Activated CD8-positive, alpha-beta T cell treated with anti-CD3 and anti-CD28 coated beads for 36 hours (primary cell): Measurements from ENCODE around the gene SPINK7. TPM values are rescaled to one million over a fixed set of nuclear protein-coding genes. Genes with fewer than 3 reads are reported as not detected.
"Not testable (repeated sequence)": the region's sequence is repeated elsewhere in the genome, so short reads cannot be mapped to it uniquely, and the experiment has no call there.

Source experiments
- ATAC-seq: fragments of 200-7000 bp; cut with Tn5 transposase; one replicate; pipeline ENCODE4 v1.10.0; 2021; ENCODE audit warnings: mild to moderate bottlenecking, moderate library complexity
- CTCF ChIA-PET: fragments of 350-600 bp; sonication (Branson Sonifier 250); formaldehyde crosslinking; loops from one replicate; lab custom pipeline; 2021; ENCODE audit warnings: antibody characterized with exemption; lab: Charles Lee
- POLR2A ChIA-PET: fragments of 350-600 bp; sonication (Branson Sonifier 250); formaldehyde crosslinking; loops from one replicate; lab custom pipeline; 2021; ENCODE audit warnings: antibody characterized with exemption; lab: Charles Lee
- DNase-seq: peaks from one replicate; pipeline ENCODE4 v3.0.0-alpha.2; 2020
- H3K27ac Mint-ChIP-seq: one replicate; pipeline ENCODE4 v1.8.0; 2021; ENCODE audit warnings: mild to moderate bottlenecking, mixed read lengths
- H3K27me3 Mint-ChIP-seq: one replicate; pipeline ENCODE4 v1.8.0; 2021; ENCODE audit warnings: mixed read lengths
- H3K36me3 Mint-ChIP-seq: one replicate; pipeline ENCODE4 v1.8.0; 2021; ENCODE audit warnings: low read depth, mixed read lengths
- H3K4me1 Mint-ChIP-seq: one replicate; pipeline ENCODE4 v1.8.0; 2021; ENCODE audit warnings: low read depth, mixed read lengths
- H3K4me3 Mint-ChIP-seq: one replicate; pipeline ENCODE4 v1.8.0; 2021; ENCODE audit warnings: mild to moderate bottlenecking, moderate library complexity, mixed read lengths
- H3K9me3 Mint-ChIP-seq: one replicate; pipeline ENCODE4 v1.8.0; 2021; ENCODE audit warnings: mixed read lengths
- CTCF ChIP-seq: fragments of 200-600 bp; IDR thresholded peaks from one replicate; pipeline ENCODE4 v1.8.0; 2022; ENCODE audit warnings: antibody characterized with exemption, mild to moderate bottlenecking
- intact Hi-C: fragments of 100-400 bp; cut with micrococcal nuclease; formaldehyde crosslinking; loops from one replicate; pipeline ENCODE4 v1.10.0; 2022
- total RNA-seq, 2 experiments: library from RNA; stranded (reverse); gene quantifications; one replicate each; pipeline ENCODE4 v1.2.3, GENCODE V29; 2021

The SPINK7 gene
- not detected for total RNA-seq

GRCh38 chr5:148312153-148312552 lies at the start of gene SPINK7:
SPINK7 (plus strand) TSS chr5:148312423; CDS start chr5:148312484, 61 bp downstream.
- POLR2A ChIA-PET = no interaction called here

GRCh38 chr5:148267962-148268361 lies 44.3 kb upstream of the SPINK7 start:
- Mint-ChIP-seq H3K4me1 (no peaks in the 10 kb centered on the region), H3K4me3 (no peak overlapping the region), H3K27me3 (no peaks in the 10 kb centered on the region), H3K27ac (no peak overlapping the region), H3K36me3 (no peaks in the 10 kb centered on the region), H3K9me3 (no peaks in the 10 kb centered on the region)
- ChIA-PET CTCF (no interaction called here), POLR2A (no interaction called here)
- intact Hi-C loops = no loop called here
- TF ChIP-seq CTCF = no peak
- ATAC-seq (no peak), DNase-seq (no peak)

More at GRCh38 chr5:148312153-148312552, at the start of gene SPINK7:
- Mint-ChIP-seq H3K36me3 (no peaks in the 10 kb centered on the region), H3K27ac (no peak within 1 kb of the TSS), H3K9me3 (no peaks in the 10 kb centered on the region), H3K4me3 (no peak within 1 kb of the TSS), H3K27me3 (no peaks in the 10 kb centered on the region), H3K4me1 (no peaks in the 10 kb centered on the region)
- intact Hi-C loops = no loop called here
- CTCF ChIA-PET = no interaction called here
- DNase-seq (no peak), ATAC-seq (no peak)
- TF ChIP-seq CTCF = no peak

- H3K4me3 Mint-ChIP-seq = no peak within 1 kb of the TSS
- DNase-seq (no peak), ATAC-seq (no peak)
- H3K36me3 Mint-ChIP-seq = no peaks in the 10 kb centered on the region
- no peaks in the 10 kb centered on the region for H3K9me3 Mint-ChIP-seq
- ChIA-PET CTCF (no interaction called here), POLR2A (no interaction called here)
- no peak for TF ChIP-seq CTCF
- H3K27me3 Mint-ChIP-seq = no peaks in the 10 kb centered on the region
- no peak within 1 kb of the TSS for H3K27ac Mint-ChIP-seq
- intact Hi-C loops = no loop called here
- H3K4me1 Mint-ChIP-seq = no peaks in the 10 kb centered on the region
These were observed 43.7 kb upstream of the SPINK7 start, which contains the start of gene SPINK13 for GRCh38 chr5:148268566-148268965. SPINK13 (plus strand) TSS chr5:148268794; CDS start chr5:148270073, 1,279 bp downstream.

- POLR2A ChIA-PET = interaction anchor here (0.6 kb wide), 1 partner anchor 279 kb away, joined by 3 read pairs; no protein-coding TSS in a partner anchor
- DNase-seq, H3K27ac Mint-ChIP-seq, CTCF ChIA-PET, intact Hi-C loops, H3K36me3 Mint-ChIP-seq, ATAC-seq, H3K4me3 Mint-ChIP-seq, H3K4me1 Mint-ChIP-seq, H3K27me3 Mint-ChIP-seq: not testable (repeated sequence)
- H3K9me3 Mint-ChIP-seq = peaks cover 22% of the 10 kb centered on the region
These were observed 37.1 kb upstream of the SPINK7 start for GRCh38 chr5:148275129-148275528.

GRCh38 chr5:148280893-148281292 lies 31.3 kb upstream of the SPINK7 start:
- CTCF ChIA-PET, H3K27ac Mint-ChIP-seq, H3K36me3 Mint-ChIP-seq, intact Hi-C loops, H3K27me3 Mint-ChIP-seq, POLR2A ChIA-PET, H3K4me3 Mint-ChIP-seq, H3K4me1 Mint-ChIP-seq, ATAC-seq: not testable (repeated sequence)
- DNase-seq = peak; percentile 38
- H3K9me3 Mint-ChIP-seq = peaks cover 22% of the 10 kb centered on the region

GRCh38 chr5:148281336-148281735 lies 30.9 kb upstream of the SPINK7 start:
- DNase-seq = not testable (repeated sequence)

More at GRCh38 chr5:148281336-148281735, 30.9 kb upstream of the SPINK7 start:
- H3K4me1 Mint-ChIP-seq, POLR2A ChIA-PET, H3K4me3 Mint-ChIP-seq, CTCF ChIA-PET, H3K36me3 Mint-ChIP-seq, H3K27me3 Mint-ChIP-seq, intact Hi-C loops, ATAC-seq, H3K27ac Mint-ChIP-seq: not testable (repeated sequence)
- H3K9me3 Mint-ChIP-seq = peaks cover 20% of the 10 kb centered on the region
